Fibroblast of lung (primary cell): Measurements from ENCODE around the gene CEACAM16.

Source experiments
- CTCF ChIP-seq, 2 donors: IDR thresholded peaks in 1 of 2; conservative IDR thresholded peaks in 1 of 2; 1 replicate in 1 of 2; 2 replicates in 1 of 2; pipeline ENCODE4 v1.5.1; 2011 to 2012; ENCODE audit warnings: low read length in 2 of 2, control low read depth in 1 of 2, inconsistent platforms in 1 of 2, low read depth in 1 of 2, mild to moderate bottlenecking in 1 of 2
- EZH2 ChIP-seq: IDR thresholded peaks from 2 replicates; pipeline ENCODE4 v1.5.1; 2012; ENCODE audit warnings: low read length, control low read depth, mild to moderate bottlenecking; ENCODE audit errors: missing control alignments

- no peak for TF ChIP-seq CTCF (conservative IDR thresholded peaks at IDR 0.05 in 1 of 2, IDR thresholded peaks at IDR 0.05 in 1 of 2; ENCODE audit: low read depth in 1 of 2, low read length in 2 of 2)
- TF ChIP-seq EZH2, result no peak
These were observed 1.3 kb upstream of the CEACAM16 start for GRCh38 chr19:44697670-44698034.
